HG03571 (cell line): ENCODE measurements around the gene CD9.
A peak's percentile ranks its signal among the peaks of the same experiment; 100 is the strongest.

ENCODE experiments used
- ATAC-seq: cut with Tn5 transposase; IDR thresholded peaks from one replicate; pipeline ENCODE4 v1.9.1; 2021; ENCODE audit not compliant: unreplicated experiment

Gene CD9

DNA sequence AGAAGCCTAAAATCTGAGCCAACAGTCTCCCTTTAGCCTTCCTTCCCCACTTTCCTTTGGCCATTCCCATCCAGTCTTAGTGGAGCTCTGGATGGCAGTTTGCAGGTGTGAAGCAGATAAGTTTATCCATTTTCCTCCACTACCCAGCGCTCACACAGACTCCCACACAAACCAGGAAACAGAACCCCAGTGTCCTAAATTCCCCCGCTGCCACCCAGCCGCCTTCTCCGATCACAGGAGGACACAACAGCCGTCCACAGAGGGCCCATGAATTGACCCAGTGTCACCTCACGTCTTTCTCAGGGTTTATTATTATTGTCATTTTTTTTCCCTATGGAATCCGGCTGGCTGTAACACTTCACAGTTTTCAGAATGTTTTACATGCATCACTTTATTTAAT is 16.4 kb downstream of the CD9 start:
- ATAC-seq: no peak

GRCh38 chr12:6218347-6218925 is 18.2 kb downstream of the CD9 start:
- no peak for ATAC-seq

- ATAC-seq: no peak
Measured at GRCh38 chr12:6219980-6220379, 19.8 kb downstream of the CD9 start.

DNA sequence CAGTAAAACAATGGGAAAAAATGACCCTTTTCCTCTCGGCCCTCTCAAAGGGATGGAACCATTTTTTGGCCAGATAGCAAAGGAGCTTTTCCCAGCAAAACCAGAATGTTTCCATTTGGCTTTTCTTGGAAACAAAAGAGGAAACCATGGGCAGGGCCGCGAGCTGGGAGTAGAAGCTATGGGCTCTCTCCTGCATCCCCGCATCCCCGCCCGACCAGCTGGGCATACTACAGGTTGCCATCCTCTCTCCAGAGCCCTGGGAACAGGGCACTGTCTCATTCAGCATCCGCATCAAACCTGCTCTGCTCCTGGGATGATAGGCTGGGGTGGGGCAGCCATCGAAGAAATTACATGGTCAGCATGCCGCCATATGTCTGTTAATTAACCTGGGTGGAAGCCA is 20.9 kb downstream of the CD9 start:
- no peak for ATAC-seq

GRCh38 chr12:6222078-6222654 is 22.0 kb downstream of the CD9 start:
- no peak for ATAC-seq

GRCh38 chr12:6223545-6223944 is 23.3 kb downstream of the CD9 start:
- no peak for ATAC-seq

GRCh38 chr12:6224550-6224949 is 24.4 kb downstream of the CD9 start:
- ATAC-seq: no peak

DNA sequence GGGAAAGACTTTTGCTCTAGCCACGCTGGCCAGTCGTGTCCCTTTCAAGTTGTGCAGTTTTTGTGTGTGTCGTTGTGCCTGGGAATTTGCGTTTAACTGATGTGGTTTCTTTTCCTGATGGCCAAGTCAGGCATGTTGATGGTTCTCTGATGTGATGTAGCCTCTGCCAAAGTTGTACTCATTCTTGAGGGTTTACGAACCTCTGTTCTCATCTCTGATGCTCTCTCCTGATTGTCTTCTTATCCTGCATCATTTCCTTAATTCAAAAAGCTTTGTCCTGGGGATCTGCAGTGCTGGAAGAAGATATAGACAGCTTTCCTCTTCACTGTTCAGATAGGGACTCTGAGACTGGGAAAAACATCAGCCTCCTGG is 25.4 kb downstream of the CD9 start:
- ATAC-seq: no peak

DNA sequence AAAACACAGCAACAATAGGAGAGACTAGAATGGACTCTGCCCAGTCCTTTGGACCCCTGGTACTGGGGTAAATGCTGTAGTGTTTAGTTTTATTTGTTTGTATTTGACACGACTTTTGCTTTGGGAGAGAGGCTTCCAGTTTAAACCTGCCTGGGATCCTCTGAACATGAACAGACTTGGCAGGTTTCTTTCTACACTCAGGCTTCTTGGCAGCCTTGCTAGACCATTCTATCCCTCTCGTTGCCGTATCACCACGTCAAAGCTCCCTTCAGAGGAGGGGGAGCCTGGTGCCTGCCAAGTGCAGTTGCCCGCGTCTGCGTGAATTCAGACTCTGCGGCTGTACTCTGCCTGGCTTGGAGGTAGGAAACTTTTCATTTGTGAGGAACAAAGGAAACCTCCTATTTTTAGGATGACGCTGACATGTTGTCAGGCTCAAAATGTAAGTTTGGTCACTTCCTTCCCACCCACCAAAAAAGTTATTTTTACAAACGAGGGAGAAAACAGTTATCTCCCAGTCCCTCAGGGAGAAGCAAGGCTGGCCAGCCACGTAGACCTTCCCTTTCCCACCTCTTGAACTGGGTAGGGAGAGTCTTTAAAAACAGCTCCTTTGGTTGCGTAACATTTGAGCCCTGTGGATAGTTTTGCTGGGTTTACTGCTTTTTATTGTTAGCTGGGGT is 25.9 kb downstream of the CD9 start:
- no peak for ATAC-seq

DNA sequence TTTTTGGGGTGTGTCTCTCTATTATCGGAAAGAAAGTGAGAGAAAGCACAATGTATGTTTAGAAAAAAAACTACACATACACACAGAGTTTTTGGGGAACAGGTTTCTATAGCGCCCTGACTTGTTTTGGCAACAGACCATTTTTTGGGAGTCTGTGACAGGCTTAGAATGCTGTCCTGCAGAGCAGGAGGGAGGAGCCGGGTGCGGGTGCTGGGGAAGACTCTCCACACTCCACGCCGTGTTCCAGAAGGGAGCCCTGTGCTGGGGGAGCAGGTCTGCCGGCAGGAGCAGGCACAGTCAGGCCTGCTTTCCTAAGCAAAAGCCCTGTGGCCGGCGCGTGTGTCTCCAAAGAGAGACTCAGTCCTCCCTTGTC is 26.5 kb downstream of the CD9 start:
- ATAC-seq: no peak

- no peak for ATAC-seq
Measured at GRCh38 chr12:6228535-6229223, 28.5 kb downstream of the CD9 start.

DNA sequence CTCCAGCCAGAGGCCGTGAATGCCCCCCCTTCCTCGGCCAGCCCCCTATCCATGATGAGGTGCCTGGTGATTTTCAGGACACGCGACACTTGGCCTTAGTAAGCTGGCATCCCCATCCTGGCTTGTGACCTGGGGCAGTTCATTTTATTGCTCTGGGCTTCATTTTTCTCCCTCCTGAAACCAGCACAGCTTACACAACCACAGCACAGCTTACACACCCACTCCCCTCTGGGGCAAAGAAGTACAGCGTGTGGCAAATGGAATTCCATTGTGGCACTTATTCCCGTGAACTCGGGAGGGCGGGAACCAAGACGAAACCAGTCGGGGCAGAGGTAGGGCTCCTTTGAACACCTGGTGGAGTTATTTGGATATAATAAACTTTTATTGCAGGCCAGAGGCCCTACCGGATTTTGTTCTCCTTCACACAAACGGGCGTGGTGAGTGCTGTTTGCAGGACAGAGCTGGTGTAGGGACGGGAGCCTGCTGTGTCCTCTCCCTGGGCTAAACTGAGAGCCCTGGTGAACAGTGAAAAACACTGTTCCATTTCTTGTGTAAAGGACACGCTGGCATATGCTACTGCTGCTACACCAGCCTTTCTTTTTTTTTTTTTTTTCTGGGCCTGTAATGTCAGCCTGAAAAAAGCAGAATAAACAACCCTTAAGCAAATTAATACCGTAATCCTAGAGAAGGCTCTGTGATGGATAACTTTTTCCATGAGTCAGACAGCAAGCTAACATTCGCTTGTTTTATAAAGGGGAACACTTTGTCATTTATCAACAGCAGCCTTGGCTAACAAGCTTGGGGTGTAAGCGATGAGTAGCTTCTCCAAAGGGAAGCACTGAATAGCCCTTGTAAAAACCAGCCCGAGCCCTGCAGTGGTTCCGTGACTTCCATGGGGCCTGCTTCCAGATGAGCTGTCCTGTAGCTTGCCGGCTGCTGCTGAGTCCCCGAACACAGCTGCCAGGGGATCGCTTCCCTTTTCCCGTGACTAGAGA is 29.3 kb downstream of the CD9 start:
- no peak for ATAC-seq

GRCh38 chr12:6230321-6231110 is 30.3 kb downstream of the CD9 start:
- ATAC-seq: peak; percentile 79

DNA sequence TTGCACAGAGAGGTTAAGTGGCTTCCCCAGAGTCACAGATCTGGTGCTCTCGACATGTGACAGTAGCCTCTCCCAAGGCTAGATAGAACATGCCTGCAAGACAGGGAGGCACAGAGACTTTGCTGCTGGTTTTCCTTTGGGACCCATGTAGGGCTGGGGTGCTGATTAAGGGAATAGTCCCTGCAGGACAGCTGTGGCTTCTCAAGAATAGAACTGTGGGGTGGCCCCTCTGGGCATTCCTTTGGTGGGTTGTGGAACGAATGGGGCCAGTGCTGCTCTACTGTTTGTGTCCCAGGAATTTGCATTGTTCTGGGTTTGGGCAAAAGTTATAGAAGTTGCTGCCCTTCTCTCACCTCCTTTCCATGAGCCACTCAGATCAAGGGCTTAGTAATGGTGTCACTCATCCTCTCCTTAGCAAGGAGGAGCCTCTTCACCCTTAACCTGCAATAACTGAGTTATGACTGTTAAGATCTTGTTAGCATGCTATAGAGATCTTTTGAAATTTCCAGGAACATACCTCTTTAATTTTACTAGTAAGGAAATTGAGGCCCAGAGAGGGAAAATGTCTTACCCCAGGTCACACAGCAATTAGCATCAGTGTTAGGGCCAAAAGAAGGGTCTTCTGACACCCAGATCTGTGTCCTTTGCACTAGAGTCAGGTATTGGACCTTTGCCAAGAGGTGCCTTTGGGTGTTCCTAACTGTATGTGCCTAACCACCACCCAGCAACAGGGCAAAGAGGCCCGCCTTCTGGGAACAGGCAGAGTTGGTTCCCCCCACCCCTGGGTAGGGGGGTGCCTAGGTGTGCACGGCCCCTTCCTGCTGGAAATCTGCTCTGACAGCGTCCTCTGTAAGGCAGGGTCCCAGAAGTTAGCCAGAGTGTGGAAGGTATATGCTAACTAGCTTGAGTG is 31.4 kb downstream of the CD9 start:
- no peak for ATAC-seq

DNA sequence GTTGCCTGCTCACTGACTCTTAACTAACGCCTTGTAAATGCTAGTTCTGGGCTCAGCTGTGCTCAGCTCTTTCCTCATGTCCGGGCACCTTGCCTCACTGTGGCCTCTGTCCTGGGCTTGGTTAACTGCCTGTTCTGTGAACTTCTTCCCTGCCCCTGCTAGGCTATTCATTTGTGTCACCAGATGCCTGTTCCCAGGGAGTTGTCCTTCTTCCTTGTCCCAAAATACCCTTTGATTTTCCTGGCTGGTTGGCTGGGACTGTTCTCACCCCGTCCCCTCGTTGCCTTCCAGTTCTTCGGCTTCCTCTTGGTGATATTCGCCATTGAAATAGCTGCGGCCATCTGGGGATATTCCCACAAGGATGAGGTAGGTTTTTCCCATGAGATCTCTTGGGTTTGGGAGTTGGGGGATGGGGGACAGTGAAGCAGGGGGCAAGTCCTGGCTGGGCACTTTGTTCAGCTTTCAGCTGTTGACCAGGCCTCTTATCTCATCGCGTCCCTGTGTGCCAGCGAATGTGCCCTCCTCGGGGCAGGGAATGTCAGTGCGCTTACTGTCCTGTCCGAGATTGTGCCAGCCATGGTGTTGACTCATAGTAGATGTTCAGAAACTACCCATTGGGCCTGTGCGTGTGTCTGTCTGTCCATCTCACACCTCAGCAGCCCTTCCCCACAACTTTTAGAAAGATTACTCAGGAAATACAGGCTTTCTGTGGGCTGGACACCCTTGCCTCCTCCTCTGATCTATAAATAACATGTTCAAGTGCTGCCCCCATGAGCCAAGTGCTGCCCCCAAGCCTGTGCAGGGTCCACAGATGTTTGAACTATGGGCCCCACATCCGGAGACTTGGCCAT is 33.1 kb downstream of the CD9 start:
- no peak for ATAC-seq

GRCh38 chr12:6234214-6234613 is 34.0 kb downstream of the CD9 start:
- no peak for ATAC-seq

GRCh38 chr12:6234906-6235305 is 34.7 kb downstream of the CD9 start:
- ATAC-seq: no peak

DNA sequence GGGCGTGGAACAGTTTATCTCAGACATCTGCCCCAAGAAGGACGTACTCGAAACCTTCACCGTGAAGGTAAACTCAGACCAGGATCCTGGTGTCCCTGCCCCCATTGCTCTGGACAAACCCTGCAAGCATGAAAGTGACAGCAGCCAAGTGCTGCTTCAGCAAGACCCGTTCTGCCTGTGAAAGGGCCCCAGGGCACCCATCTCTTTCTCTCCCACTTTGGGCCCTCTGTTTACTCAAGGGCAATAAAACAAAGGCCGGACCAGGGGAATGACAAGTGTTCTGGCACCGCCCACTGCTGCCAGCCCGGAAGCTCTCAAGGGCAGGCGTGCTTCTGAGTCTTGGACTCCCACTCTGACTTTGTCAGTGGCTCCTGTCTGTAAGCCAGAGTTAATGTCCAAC is 35.3 kb downstream of the CD9 start:
- ATAC-seq: no peak
